K562 (cell line): Measurements from ENCODE around the gene KCP. TPM values are rescaled to one million over a fixed set of nuclear protein-coding genes. Genes with fewer than 3 reads are reported as not detected.

ENCODE experiments used
- ATAC-seq: fragments of 200-7000 bp; cut with Tn5 transposase; 3 replicates; pipeline ENCODE4 v1.9.1; 2020; ENCODE audit warnings: moderate library complexity
- BruUV-seq: library from RNA; stranded (reverse); fragments of 400-500 nt; replicated peaks from 2 replicates; lab custom pipeline; 2021; lab: Mats Ljungman, UMichigan
- CTCF ChIA-PET: fragments of 300-600 bp; formaldehyde crosslinking; extraction: SDS; loops from one replicate; lab custom pipeline; 2021; ENCODE audit warnings: low intra/inter-chr PET ratio; lab: Yijun Ruan, JAX
- POLR2A ChIA-PET: fragments of 300-600, 350-650 bp; sonication (Branson Sonifier 250); formaldehyde crosslinking; extraction: SDS; loops from one replicate; lab custom pipeline; 2021; ENCODE audit warnings: antibody characterized with exemption, inconsistent platforms; lab: Yijun Ruan, JAX
- DNase-seq, 4 experiments: peaks; one replicate each; pipeline versions ENCODE4 v3.0.0 to v3.0.0-alpha.2; 2011 to 2018; ENCODE audit warnings: low spot score in 3 of 4, mixed read lengths in 3 of 4; ENCODE audit errors: extremely low read depth in 1 of 4
- FAIRE-seq: peaks from 2 replicates; lab custom pipeline; 2011; peaks lifted over from hg19 to GRCh38; lab: Jason Lieb, UNC
- H2AFZ ChIP-seq: 2 replicates; pipeline ENCODE4 v1.6.0; 2011; ENCODE audit warnings: low read depth, low read length, control low read depth, inconsistent platforms
- H3K27ac ChIP-seq: fragments of 200-600 bp; 3 replicates; pipeline ENCODE4 v1.8.0; 2011; ENCODE audit warnings: low read depth, mild to moderate bottlenecking, control low read depth, inconsistent platforms, low read length, moderate library complexity, mixed read lengths; ENCODE audit errors: extremely low read depth
- H3K27me3 ChIP-seq, 2 experiments: fragments of 300-600 bp in 1 of 2; 2 replicates in 1 of 2; 3 replicates in 1 of 2; pipeline versions ENCODE4 v1.6.0 to v1.8.0; 2011; ENCODE audit warnings: inconsistent platforms in 2 of 2, low read length in 2 of 2, mild to moderate bottlenecking in 1 of 2, mixed read lengths in 1 of 2, moderate library complexity in 1 of 2; ENCODE audit not compliant: control insufficient read depth in 2 of 2, insufficient read depth in 2 of 2
- H3K36me3 ChIP-seq: fragments of 300-600 bp; 3 replicates; pipeline ENCODE4 v1.8.0; 2011; ENCODE audit warnings: mild to moderate bottlenecking, low read length, inconsistent platforms; ENCODE audit not compliant: control insufficient read depth, insufficient read depth
- H3K4me1 ChIP-seq, 2 experiments: fragments of 200-600 bp in 1 of 2; replicated peaks in 1 of 2; 2 replicates in 1 of 2; 3 replicates in 1 of 2; pipeline versions ENCODE4 v1.5.1 to v1.8.0; 2011; ENCODE audit warnings: inconsistent platforms in 2 of 2, low read length in 2 of 2, mild to moderate bottlenecking in 1 of 2, mixed read lengths in 1 of 2, moderate library complexity in 1 of 2; ENCODE audit not compliant: control insufficient read depth in 2 of 2, insufficient read depth in 2 of 2
- H3K4me2 ChIP-seq: 2 replicates; pipeline ENCODE4 v1.6.1; 2011; ENCODE audit warnings: low read length, control low read depth, inconsistent platforms, mixed read lengths; ENCODE audit not compliant: insufficient read depth
- H3K4me3 ChIP-seq: fragments of 200-600 bp; sonication (generic), shearing (Covaris generic); 2 replicates; pipeline ENCODE4 v1.5.1; 2016; ENCODE audit warnings: control low read depth, inconsistent platforms
- H3K79me2 ChIP-seq: fragments of 200-600 bp; 3 replicates; pipeline ENCODE4 v1.8.0; 2011; ENCODE audit warnings: low read length, inconsistent platforms; ENCODE audit not compliant: control insufficient read depth, insufficient read depth
- H3K9ac ChIP-seq, 2 experiments: 2 replicates each; pipeline versions ENCODE4 v1.6.0 to v1.6.1; 2011; ENCODE audit warnings: low read depth in 2 of 2, low read length in 2 of 2, control low read depth in 1 of 2, inconsistent platforms in 1 of 2, mild to moderate bottlenecking in 1 of 2, mixed read lengths in 1 of 2; ENCODE audit not compliant: insufficient read depth in 1 of 2
- H3K9me1 ChIP-seq: one replicate; pipeline ENCODE4 v1.6.0; 2011; ENCODE audit warnings: inconsistent platforms, mild to moderate bottlenecking, low read length, moderate library complexity; ENCODE audit not compliant: control insufficient read depth, insufficient read depth
- H3K9me3 ChIP-seq: replicated peaks from 2 replicates; pipeline ENCODE4 v1.5.1; 2011; ENCODE audit warnings: low read depth, low read length, inconsistent platforms; ENCODE audit not compliant: control insufficient read depth, insufficient read depth
- H4K20me1 ChIP-seq: replicated peaks from 2 replicates; pipeline ENCODE4 v1.6.1; 2011; ENCODE audit warnings: low read length, inconsistent platforms, mixed read lengths; ENCODE audit not compliant: control insufficient read depth, insufficient read depth
- ZBTB33 ChIP-seq: sonication (generic); formaldehyde crosslinking; IDR thresholded peaks from 2 replicates; pipeline ENCODE4 v1.8.1; 2023; ENCODE audit warnings: mild to moderate bottlenecking, missing genetic modification reagents
- ZNF445 ChIP-seq: fragments of 250-450 bp; sonication (Bioruptor Pico); IDR thresholded peaks from 2 replicates; pipeline ENCODE4 v1.4.0; 2020; ENCODE audit warnings: low read depth, mild to moderate bottlenecking, moderate library complexity
- WGBS: fragments of 100-300 bp; shearing (Covaris generic); methylation state at CpG from one replicate; pipeline ENCODE4 v1.1.6; 2016; ENCODE audit warnings: low coverage, mixed read lengths; ENCODE audit not compliant: insufficient coverage; ENCODE audit errors: missing lambda C conversion rate; 5-methylcytosine and 5-hydroxymethylcytosine counted together
- in situ Hi-C: fragments of 300-500 bp; cut with MboI; formaldehyde crosslinking; loops from 4 replicates; pipeline ENCODE4 v1.15.0; 2018; ENCODE audit warnings: inconsistent platforms, mixed read lengths
- intact Hi-C: fragments of 100-400 bp; cut with micrococcal nuclease; formaldehyde crosslinking; loops from 2 replicates; pipeline ENCODE4 v1.14.2; 2022
- polyA plus RNA-seq, 8 experiments: library from polyadenylated mRNA; depleted of rRNA in 4 of 8; stranded (reverse) in 5 of 8; unstranded in 3 of 8; fragments of >200 nt; fragmentation: Nextera tagmentation in 2 of 8; fragmentation: Illumina TruSeq in 1 of 8; extraction: Ambion mirVana in 2 of 8; extraction: Trizol in 1 of 8; gene quantifications; 2 replicates each; pipeline versions ENCODE4 v1.2.1 to v1.2.3, GENCODE V29; 2011 to 2014; ENCODE audit warnings: inconsistent platforms in 1 of 8, missing spikeins in 1 of 8
- total RNA-seq, 7 experiments: library from RNA; depleted of rRNA in 6 of 7; stranded (reverse); fragments of >200 nt in 6 of 7; fragmentation: Illumina TruSeq in 2 of 7; extraction: Trizol in 2 of 7; gene quantifications; 2 replicates each; pipeline versions ENCODE4 v1.2.1 to v1.2.3, GENCODE V29; 2011 to 2021; ENCODE audit warnings: low replicate concordance in 1 of 7

Gene KCP
- total and polyA plus RNA-seq, 9 of the 15 experiments (the other 6 are each of a cell fraction or from before 2014, with no cell fraction given): 0.06 to 0.17 (median 0.12) TPM; not detected in 3

- Histone ChIP-seq H3K27me3 (peaks cover 0 to 8% of the 10 kb centered on the region in 2 experiments; a peak in 2 of 5 replicates), H3K9me3 (no peaks in the 10 kb centered on the region; the same call in 1 of the 2 replicates), H3K9ac (no peak overlapping the region), H3K4me1 (peaks cover 0 to 57% of the 10 kb centered on the region in 2 experiments; a peak in 3 of 5 replicates), H3K27ac (no peak overlapping the region), H3K79me2 (no peaks in the 10 kb centered on the region), H2AFZ (no peak overlapping the region), H4K20me1 (no peaks in the 10 kb centered on the region; the same call in 1 of the 2 replicates), H3K36me3 (no peaks in the 10 kb centered on the region), H3K9me1 (no peaks in the 10 kb centered on the region), H3K4me2 (no peak overlapping the region), H3K4me3 (no peak overlapping the region)
- no peak for DNase-seq
- POLR2A ChIA-PET: interaction anchor here (0.6 to 2.1 kb wide), 2 partner anchors 19 to 478 kb away, joined by 4 to 9 read pairs; partner anchors contain the start of gene ATP6V1F
- in situ Hi-C loops: loop anchor here (5.0 kb wide), 2 partner anchors 205 to 270 kb away; no protein-coding TSS in a partner anchor
- intact Hi-C loops: loop anchor here (2.0 to 5.0 kb wide), 3 partner anchors 90 to 405 kb away; partner anchors contain the start of genes CCDC136, GARIN1A and METTL2B
- ATAC-seq: no peak
- CTCF ChIA-PET: interaction anchor here (0.7 kb wide), 1 partner anchor 455 kb away, joined by 3 read pairs; no protein-coding TSS in a partner anchor
- no peak for TF ChIP-seq ZNF445
- TF ChIP-seq ZBTB33 (CRISPR knock-in tag): peak; percentile 77
- FAIRE-seq: no peak
- WGBS: 39% methylated on average over 8 of the region's 8 CpGs
- BruUV-seq: no TSS peak
Measured at GRCh38 chr7:128882134-128882533, 28.4 kb downstream of the KCP start.
